Smooth muscle cell (in vitro differentiated cells): ENCODE measurements around the gene KCNQ4. TPM values are rescaled to one million over a fixed set of nuclear protein-coding genes. Genes with fewer than 3 reads are reported as not detected.

Experiments
- DNase-seq: peaks from one replicate; lab custom pipeline; 2025; ENCODE audit not compliant: unreplicated experiment; lab: John Stamatoyannopoulos, UW
- H2AFZ ChIP-seq: fragments of 200-600 bp; sonication (generic); 2 replicates; pipeline ENCODE4 v1.6.0; 2016; ENCODE audit warnings: antibody characterized with exemption, low read depth, mild to moderate bottlenecking
- H3F3A ChIP-seq: fragments of 200-600 bp; sonication (generic); 2 replicates; pipeline ENCODE4 v1.6.0; 2017; ENCODE audit warnings: antibody characterized with exemption, low read depth
- H3K27ac ChIP-seq: fragments of 200-600 bp; sonication (generic); 2 replicates; pipeline ENCODE4 v1.5.1; 2016; ENCODE audit warnings: low read depth, mild to moderate bottlenecking
- H3K27me3 ChIP-seq: fragments of 200-600 bp; sonication (generic); 2 replicates; pipeline ENCODE4 v1.6.1; 2016; ENCODE audit warnings: low read depth, mild to moderate bottlenecking
- H3K36me3 ChIP-seq: fragments of 200-600 bp; sonication (generic); 2 replicates; pipeline ENCODE4 v1.5.1; 2016; ENCODE audit warnings: low read depth
- H3K4me1 ChIP-seq: fragments of 200-600 bp; sonication (generic); 2 replicates; pipeline ENCODE4 v1.5.1; 2016; ENCODE audit warnings: low read depth
- H3K4me2 ChIP-seq: fragments of 200-600 bp; sonication (generic); 2 replicates; pipeline ENCODE4 v1.6.0; 2016; ENCODE audit warnings: mild to moderate bottlenecking
- H3K4me3 ChIP-seq: fragments of 200-600 bp; sonication (generic); 2 replicates; pipeline ENCODE4 v1.5.1; 2016; ENCODE audit warnings: mild to moderate bottlenecking
- H3K79me2 ChIP-seq: fragments of 200-600 bp; sonication (generic); 2 replicates; pipeline ENCODE4 v1.6.0; 2016; ENCODE audit warnings: low read depth, mild to moderate bottlenecking
- H3K9ac ChIP-seq: fragments of 200-600 bp; sonication (generic); 2 replicates; pipeline ENCODE4 v1.6.0; 2016; ENCODE audit warnings: low read depth
- H3K9me3 ChIP-seq: fragments of 200-600 bp; sonication (generic); replicated peaks from 2 replicates; pipeline ENCODE4 v1.5.1; 2016; ENCODE audit warnings: low read depth
- H4K20me1 ChIP-seq: fragments of 200-600 bp; sonication (generic); 2 replicates; pipeline ENCODE4 v1.6.0; 2016; ENCODE audit warnings: low read depth
- CTCF ChIP-seq: fragments of 200-600 bp; sonication (generic); IDR thresholded peaks from 2 replicates; pipeline ENCODE4 v1.5.1; 2017; ENCODE audit warnings: borderline replicate concordance, mild to moderate bottlenecking, antibody characterized with exemption; ENCODE audit not compliant: insufficient read depth, poor library complexity, severe bottlenecking
- WGBS: methylation state at CpG from one replicate; pipeline ENCODE4 v1.1.7; 2016; ENCODE audit warnings: low lambda C conversion rate; 5-methylcytosine and 5-hydroxymethylcytosine counted together
- polyA plus RNA-seq: library from polyadenylated mRNA; unstranded; fragments of >200 nt; fragmentation: Nextera tagmentation; extraction: Ambion mirVana; gene quantifications from 2 replicates; pipeline ENCODE4 v1.2.1, GENCODE V29; 2016
- total RNA-seq: library from RNA; depleted of rRNA; stranded (reverse); fragments of >200 nt; gene quantifications from 2 replicates; pipeline ENCODE4 v1.2.3, GENCODE V29; 2014

Gene KCNQ4
- total and polyA plus RNA-seq, 2 experiments from 2014 or later, result 0.06 TPM; not detected in 1

- Histone ChIP-seq H3K4me3 (no peak overlapping the region), H3K27ac (no peak overlapping the region), H4K20me1 (peaks cover 29% of the 10 kb centered on the region), H2AFZ (no peak overlapping the region), H3K9ac (no peak overlapping the region), H3K9me3 (no peaks in the 10 kb centered on the region), H3K36me3 (peaks cover 8% of the 10 kb centered on the region), H3K4me1 (no peaks in the 10 kb centered on the region), H3K79me2 (no peaks in the 10 kb centered on the region), H3F3A (no peaks in the 10 kb centered on the region), H3K4me2 (no peak overlapping the region), H3K27me3 (no peaks in the 10 kb centered on the region)
- no peak for DNase-seq
- 84% methylated on average over 2 of the region's 2 CpGs for WGBS
- no peak for TF ChIP-seq CTCF
Measured at GRCh38 chr1:40766017-40766416, 17.6 kb upstream of the KCNQ4 start.

- H3K9me3 ChIP-seq, result no peaks in the 10 kb centered on the region
- no peak overlapping the region for H3K4me3 ChIP-seq
- no peaks in the 10 kb centered on the region for H3K79me2 ChIP-seq
- no peaks in the 10 kb centered on the region for H3K27me3 ChIP-seq
- WGBS, result 97% methylated on average over 4 of the region's 4 CpGs
- peaks cover 8% of the 10 kb centered on the region for H3K36me3 ChIP-seq
- no peak overlapping the region for H3K4me2 ChIP-seq
- no peak for TF ChIP-seq CTCF
- DNase-seq, result no peak
- no peak overlapping the region for H3K9ac ChIP-seq
- no peak overlapping the region for H2AFZ ChIP-seq
- H3K4me1 ChIP-seq, result no peaks in the 10 kb centered on the region
- H3F3A ChIP-seq, result no peaks in the 10 kb centered on the region
- H3K27ac ChIP-seq, result no peak overlapping the region
- H4K20me1 ChIP-seq, result peaks cover 23% of the 10 kb centered on the region
Measured at GRCh38 chr1:40766560-40766959, 17.0 kb upstream of the KCNQ4 start.

GRCh38 chr1:40768146-40768990, 15.2 kb upstream of the KCNQ4 start:
- H3K27ac ChIP-seq, result no peak overlapping the region
- DNase-seq, result no peak
- no peaks in the 10 kb centered on the region for H3K9me3 ChIP-seq
- no peak overlapping the region for H3K4me3 ChIP-seq
- H3K4me1 ChIP-seq, result no peaks in the 10 kb centered on the region
- no peak overlapping the region for H2AFZ ChIP-seq
- no peak overlapping the region for H3K4me2 ChIP-seq
- TF ChIP-seq CTCF, result no peak
- H4K20me1 ChIP-seq, result peaks cover 10% of the 10 kb centered on the region
- no peaks in the 10 kb centered on the region for H3K79me2 ChIP-seq
- no peaks in the 10 kb centered on the region for H3F3A ChIP-seq
- H3K27me3 ChIP-seq, result no peaks in the 10 kb centered on the region
- H3K9ac ChIP-seq, result no peak overlapping the region
- peaks cover 8% of the 10 kb centered on the region for H3K36me3 ChIP-seq
- 97% methylated on average over 7 of the region's 7 CpGs for WGBS

- Histone ChIP-seq H3K4me3 (no peak overlapping the region), H3K9ac (no peak overlapping the region), H3K4me2 (no peak overlapping the region), H3K27ac (no peak overlapping the region), H3K79me2 (no peaks in the 10 kb centered on the region), H3K4me1 (no peaks in the 10 kb centered on the region), H3K36me3 (peaks cover 8% of the 10 kb centered on the region), H3K9me3 (no peaks in the 10 kb centered on the region), H3F3A (no peaks in the 10 kb centered on the region), H3K27me3 (no peaks in the 10 kb centered on the region), H4K20me1 (peaks cover 10% of the 10 kb centered on the region), H2AFZ (no peak overlapping the region)
- TF ChIP-seq CTCF, result no peak
- DNase-seq, result no peak
- whole genome bisulfite sequencing, result 94% methylated on average over 4 of the region's 4 CpGs
Measured at GRCh38 chr1:40769815-40770214, 13.8 kb upstream of the KCNQ4 start.
